GM18526 (cell line): ENCODE data around the gene ZNRD2.

Experiments
- POLR2A ChIP-seq: IDR thresholded peaks from 3 replicates; pipeline ENCODE4 v1.6.1; 2011; ENCODE audit not compliant: insufficient read length; ENCODE audit errors: extremely low read depth

Gene ZNRD2

DNA sequence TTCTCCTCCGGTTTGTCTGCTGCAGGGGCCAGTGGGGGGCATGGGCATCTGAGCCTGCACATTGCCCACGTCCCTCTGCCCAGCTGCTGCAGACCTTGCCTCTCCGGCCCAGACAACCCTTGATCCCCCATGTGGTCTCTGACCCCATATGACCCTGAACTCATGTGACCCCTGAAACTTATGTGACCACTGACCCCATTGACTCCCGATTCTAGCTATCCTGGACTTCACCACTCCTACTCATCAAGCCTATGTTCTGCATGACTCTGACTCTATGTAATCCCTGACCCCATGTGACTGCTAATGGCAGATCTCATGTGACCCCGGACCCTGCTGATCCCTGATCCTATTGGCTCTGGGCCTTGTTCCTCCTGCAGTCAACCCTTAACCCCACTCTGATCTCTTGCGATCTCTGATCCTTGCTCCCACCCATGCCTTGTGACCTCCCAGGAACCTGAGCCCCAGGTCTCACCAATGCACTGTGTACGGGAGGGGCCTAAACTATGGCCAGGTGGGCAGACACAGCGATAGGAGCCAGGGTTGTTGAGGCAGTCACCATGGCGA lies 17.8 kb upstream of the ZNRD2 start:
- no peak for TF ChIP-seq POLR2A

DNA sequence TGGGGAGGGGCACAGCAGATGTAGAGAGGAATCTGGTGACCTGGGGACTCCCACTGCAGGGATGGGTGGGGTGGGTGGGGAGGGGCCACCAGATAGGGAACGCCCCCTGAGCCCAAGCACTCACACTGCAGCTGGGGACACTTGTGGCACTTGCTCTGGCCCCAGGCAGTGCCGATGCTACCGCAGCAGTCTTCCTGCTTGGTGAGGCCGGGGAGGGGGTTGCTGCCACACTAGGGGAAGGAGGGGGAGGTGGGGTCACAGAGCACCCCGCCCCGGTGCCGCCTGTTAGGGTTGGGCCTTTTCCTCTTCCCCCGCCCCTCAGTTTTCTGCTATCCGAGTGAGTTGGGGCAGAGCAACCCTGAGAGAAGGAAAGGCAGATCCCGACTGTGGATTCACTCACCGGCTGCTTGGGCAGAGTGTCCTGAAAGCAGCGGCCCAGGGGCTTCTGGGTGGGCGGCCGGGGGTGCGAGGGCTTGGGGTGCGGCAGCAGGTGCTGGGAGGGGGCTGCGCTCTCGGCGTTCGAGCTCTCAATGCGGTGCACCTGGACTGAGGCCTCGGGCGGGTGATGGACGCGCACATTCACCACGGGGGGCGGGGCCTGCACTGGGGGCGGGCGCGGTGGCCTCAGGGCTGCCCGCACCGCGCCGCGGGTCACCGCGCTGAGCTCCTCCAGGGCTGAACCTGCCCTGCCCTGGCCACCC lies 16.8 kb upstream of the ZNRD2 start:
- TF ChIP-seq POLR2A: no peak

DNA sequence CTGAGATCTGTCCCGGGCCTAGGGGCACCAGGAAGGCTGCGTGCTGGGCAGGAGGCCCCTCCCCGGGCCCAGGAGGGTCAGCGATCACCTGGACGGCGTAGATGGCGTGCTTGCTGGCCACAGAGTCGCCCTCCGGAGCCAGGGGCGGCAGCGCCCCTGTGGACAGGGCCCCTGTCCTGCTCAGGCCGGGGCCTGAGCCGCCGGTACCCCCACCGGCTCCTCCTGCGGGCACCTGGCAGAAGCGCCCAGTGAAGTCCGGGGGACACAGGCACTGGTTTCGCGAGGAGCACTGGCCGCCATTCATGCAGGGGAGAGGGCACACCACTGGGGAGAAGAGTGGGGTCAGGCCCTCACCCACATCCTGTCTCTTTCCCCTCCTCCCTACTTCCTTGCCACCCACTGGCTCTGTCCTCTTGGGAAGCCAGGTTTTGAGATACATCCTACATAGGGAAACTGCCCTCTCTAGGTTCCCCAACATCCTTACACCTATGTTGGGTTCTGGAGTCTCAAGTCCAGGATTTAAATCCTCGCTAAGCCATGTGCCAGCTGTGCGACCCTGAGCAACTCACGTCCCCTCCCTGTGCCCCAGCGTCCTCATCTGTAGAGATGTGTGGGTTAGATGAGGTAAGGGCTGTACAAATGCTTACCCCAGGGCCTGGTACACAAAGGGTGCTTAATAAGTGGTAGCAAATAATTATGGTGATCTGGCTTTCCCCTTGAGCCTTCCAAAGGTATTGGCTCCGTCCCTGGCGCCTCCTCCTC lies 16.0 kb upstream of the ZNRD2 start:
- TF ChIP-seq POLR2A: no peak

DNA sequence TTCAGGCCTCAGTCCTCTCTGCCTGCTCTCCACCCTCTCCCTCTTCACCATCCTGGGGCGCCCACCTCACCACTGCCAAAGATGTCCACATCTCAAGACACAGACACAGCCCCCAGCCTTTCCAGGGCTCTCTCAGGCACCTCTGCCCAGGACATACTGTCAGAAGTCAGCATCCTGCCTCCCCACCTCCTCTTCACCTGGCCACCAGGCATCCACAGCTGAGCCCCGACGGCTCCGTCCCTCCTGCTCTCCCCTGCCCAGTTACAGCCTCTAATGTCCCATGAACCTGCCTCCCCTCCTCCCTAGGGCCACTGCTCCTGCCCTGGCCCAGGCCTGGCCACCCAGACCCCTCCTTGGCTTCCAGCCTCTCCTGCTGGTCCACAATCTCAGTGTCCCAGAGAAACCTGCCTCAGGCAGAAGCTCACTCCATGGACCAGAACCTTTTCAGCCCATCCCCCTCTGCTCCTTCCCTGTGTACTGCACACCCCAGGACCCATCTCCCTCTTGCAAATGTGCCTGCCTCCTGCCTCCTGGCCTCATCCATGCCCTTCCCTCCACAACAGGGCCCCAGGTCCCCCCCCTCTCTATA lies 15.3 kb upstream of the ZNRD2 start:
- no peak for TF ChIP-seq POLR2A

DNA sequence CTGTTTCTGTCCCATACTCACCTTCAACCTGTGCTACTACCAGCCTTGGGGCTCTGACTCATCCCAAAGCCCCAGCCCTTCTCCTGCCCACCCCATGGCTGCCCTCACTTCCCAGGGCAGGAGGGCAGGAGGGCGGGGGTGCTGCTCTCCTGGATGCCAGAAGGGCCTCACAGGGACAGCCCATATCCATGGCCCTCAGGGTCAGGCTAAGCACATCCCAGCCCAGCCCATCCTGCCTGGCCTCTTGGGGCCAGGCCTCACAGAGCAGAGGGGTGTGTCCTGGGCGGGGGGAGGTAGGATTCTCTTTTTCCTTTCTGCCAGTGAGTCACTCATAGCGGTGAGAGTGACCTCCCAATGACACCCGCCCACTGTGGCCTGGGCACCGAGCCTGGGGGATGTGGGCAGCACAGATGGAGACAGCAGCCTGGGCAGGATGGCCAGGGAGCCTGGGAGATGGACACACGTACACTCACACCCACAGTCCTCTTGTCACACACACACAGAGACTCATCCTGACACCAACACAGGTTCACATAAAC lies 14.5 kb upstream of the ZNRD2 start:
- no peak for TF ChIP-seq POLR2A

DNA sequence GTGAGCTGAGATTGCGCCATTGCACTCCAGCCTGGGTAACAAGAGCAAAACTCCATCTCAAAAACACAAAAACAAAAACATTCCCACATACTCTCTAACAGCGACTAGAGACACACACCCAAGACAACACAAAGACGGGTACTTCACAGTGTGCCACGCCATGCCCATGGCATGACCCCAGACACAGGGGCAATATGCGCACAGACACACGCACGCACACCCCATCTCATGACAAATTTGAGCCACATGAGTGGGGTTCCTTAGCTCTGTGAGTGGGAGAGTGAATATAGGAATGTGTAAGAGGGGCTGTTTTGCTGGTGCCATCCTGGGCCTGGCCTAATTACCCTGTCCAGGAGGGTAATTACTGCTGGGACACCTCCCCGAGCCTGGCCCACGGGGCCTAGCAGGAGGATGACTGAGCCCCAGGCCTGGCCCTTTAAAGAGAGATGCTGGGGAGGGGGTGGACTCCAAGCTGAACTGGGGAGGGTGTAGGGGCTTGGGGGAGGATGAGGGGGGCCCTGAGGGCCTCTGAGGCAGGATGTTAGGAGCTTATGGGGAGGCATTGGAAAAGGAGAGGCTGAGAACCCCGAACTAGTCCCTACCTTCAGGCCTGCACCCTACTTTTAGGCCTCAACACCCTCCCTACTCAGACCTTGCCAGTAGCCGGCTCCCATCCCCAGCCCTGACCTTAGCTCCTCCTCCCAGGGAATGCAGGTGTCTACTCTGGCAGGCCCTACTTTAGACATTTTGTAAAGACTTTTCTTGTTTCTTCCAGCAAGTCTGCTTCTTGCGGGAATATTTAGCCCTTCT lies 13.6 kb upstream of the ZNRD2 start:
- no peak for TF ChIP-seq POLR2A

DNA sequence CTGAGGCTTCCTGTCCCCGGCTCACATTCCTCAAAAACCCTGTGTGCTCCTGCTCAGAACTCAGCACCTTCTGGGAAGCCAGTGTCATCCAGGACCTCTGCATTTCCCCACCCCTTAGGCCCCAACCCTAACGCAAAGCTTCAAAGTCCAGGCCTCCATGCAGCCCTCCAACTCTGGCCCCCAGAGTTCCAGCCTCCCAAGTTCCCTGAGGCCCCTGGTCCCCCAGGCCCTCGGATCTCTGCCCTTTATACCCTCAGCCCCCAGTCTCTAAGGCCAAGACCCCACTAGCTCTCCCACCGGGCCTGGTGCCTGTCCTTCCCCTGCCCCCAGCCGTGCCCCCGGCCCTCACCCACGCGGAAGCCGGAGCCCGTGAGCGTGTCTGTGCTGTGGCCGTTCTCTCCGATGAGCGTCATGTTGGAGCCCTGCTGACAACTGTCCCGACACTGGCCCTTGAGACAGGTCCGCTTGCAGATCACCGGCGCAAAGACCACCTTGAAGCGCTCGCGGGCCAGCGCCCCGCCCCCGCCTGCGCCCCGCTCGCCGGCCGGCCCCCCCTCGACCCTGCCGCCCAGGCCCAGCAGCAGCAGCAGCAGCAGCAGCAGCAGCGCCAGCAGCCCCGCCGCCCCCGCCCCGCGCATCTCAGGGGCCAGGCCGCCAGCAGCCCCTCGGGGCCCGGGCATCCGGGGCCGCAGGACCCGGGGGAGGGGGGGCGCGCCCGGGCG lies 12.8 kb upstream of the ZNRD2 start:
- TF ChIP-seq POLR2A: no peak

DNA sequence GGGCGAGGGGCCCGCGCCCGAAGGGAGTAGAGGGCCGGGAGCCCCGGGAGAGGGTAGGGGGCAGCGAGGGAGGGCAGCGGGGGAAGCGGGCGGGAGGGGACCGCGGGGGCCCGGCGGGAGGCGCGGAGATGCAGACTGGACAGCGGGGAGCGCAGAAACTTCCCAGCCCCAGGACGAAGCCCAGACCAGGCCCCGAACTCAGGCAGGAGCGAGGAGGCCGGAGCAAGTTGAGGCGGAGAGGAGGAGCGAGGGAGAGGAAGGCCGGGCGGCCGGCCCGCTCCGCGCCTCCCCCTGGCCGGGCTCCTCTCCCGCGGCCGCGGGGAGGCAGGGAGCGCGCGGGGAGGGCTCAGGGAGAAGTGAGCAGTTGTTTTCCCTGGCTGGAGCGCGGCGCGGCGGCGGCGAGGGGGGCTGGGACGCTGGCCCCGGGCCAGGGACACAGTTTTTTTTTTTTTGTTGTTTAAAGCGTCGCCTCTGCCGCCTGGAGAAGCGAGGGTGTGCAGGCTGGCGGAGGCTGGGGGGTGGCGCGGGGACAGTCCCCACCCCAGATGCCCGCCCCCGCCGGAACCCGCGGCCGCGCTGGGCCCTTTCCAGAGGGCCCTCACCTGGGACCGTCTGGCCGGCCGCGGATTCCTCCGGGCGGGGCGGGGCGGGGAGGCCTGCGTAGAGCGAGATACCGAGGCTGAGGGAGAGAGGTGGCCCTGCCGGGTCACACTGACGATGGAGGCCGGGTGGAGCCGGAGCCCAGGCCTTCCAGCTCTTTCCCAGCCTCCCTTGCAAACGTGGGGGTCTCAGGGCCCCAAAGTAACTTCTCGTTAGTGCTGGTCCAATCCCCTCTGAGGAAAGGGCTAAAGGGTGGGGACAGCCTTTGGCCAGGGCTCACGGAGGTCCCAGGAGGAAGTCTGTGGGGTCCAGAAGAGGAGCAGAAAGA lies 12.0 kb upstream of the ZNRD2 start, which contains the start of gene LTBP3:
LTBP3 (minus strand) TSS at position 358 of the 928 bp plus-strand sequence. CDS start 400 bp downstream, outside the sequence.
- no peak for TF ChIP-seq POLR2A

DNA sequence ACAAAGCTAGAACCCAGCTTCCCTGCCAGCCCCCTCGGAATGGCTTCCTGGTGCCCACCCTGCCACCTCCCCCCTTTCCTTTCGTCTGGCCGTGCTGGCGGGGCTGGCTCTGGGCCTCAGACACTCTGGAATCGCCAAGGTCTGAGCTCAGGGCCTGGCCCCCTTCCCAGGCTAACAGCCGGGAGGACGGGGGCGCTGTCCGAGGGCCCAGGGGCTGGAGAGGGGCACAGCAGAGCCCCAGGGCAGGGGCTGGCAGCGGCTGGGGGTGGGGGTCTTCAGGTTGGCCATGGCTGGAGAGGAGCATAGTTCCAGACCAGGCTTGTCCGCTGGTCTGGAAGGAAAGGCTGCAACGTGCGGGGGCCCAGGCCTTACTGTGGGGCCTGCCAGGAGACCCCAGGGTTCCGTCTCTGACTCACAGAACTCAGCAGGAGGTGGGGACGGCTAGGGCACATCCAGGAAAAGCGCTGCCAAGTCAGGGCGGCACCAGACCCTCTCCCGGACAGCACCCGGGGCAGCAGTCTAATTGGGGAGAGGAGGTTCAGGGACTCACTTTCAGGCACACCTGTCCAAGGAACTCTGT lies 11.3 kb upstream of the ZNRD2 start:
- no peak for TF ChIP-seq POLR2A

DNA sequence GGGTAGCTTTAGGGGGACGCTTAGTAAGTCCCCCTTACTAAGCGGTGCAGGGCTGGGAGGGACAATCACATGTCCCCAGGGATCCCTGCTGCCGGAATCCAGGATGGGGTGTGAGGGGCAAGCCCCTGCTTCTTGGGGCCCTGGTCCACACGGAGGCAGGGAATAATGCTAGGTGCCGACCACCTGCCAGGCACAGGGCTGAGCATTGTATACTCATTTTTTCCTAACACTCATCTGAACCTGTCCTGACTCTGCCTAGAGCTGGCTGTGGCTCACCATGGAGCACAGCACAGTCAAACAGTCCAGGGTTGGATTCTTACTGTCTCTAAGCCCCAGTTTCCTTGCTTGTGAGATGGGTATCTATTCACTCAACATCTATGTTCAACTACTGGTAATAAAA lies 10.7 kb upstream of the ZNRD2 start:
- no peak for TF ChIP-seq POLR2A

DNA sequence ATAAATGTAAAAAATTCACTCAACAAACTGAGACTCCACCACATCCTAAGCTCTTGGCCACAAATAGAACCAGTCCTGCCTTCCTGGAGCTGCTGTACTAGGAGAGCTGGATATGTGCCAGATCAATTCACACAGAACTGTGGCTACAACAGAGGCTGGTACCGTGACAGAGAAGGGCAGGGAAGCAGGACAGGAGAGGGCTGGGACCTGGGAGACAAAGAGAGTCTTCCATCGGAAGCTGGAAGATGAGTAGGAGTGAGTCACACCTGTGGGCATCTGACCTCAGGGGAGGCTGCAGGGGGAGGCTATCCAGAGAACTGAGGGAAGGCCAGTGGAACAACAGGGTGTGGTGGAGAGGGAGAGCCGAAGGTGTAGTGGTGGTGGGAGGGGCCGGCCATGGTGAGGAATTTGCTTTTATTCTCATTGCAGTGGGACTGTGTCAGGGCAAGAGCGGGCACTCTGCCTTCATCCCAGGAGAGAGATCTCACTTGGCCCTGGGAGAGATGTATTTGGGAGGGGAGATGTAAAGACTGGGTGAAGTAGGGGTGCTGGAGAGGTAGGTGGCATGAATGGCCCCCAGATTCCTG lies 10.2 kb upstream of the ZNRD2 start:
- no peak for TF ChIP-seq POLR2A
